ENCODE measurements around the gene CHAF1B. TPM values are rescaled to one million over a fixed set of nuclear protein-coding genes. Genes with fewer than 3 reads are reported as not detected.

CHAF1B gene
- total and polyA plus RNA-seq, 2 of the 8 experiments (the other 6 are each of a cell fraction or from before 2014, with no cell fraction given), result 11.8 to 23.1 TPM

DNA sequence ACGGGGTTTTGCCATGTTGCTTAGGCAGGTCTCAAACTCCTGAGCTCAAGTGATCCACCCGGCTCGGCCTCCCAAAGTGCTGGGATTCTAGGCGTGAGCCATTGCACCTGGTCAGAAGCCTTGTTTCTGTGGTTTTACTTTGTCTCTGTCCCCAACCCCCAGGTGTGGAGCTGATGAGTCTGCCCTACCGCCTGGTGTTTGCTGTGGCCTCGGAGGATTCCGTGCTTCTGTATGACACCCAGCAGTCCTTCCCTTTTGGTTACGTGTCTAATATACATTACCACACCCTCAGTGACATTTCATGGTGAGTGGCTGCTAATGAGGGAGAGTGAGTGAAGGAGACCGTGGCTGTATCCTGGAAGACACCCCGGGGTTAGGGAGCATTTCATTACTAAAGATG lies 26.1 kb downstream of the CHAF1B start:
- no peak overlapping the region for H2AK5ac ChIP-seq (ENCODE audit: low read depth, low read length)
- H3K27me3 ChIP-seq (replicated peaks in 1 of 4; ENCODE audit: control insufficient read depth in 3 of 4, extremely low read depth in 1 of 4, insufficient read depth in 3 of 4, low read length in 3 of 4), result no peaks in the 10 kb centered on the region
- WGBS, 2 experiments (ENCODE audit: extremely low coverage in 1 of 2, insufficient coverage in 1 of 2, insufficient read length in 1 of 2, insufficient replicate concordance in 2 of 2, low coverage in 1 of 2, low lambda C conversion rate in 2 of 2, missing lambda C conversion rate in 1 of 2), result 95% methylated on average over 10 of the region's 10 CpGs; no CpG with 5 or more reads in 1 of the 2 experiments
- H3K56ac ChIP-seq (replicated peaks; ENCODE audit: insufficient read length, low read depth, low read length), result no peak overlapping the region
- TF ChIP-seq POU5F1 (IDR thresholded peaks at IDR 0.05; ENCODE audit: low read depth, low read length) (no peak), YY1 (IDR thresholded peaks at IDR 0.05; ENCODE audit: low read depth, low read length) (no peak), SP2 (IDR thresholded peaks at IDR 0.05; ENCODE audit: low read length) (no peak), EGR1 (IDR thresholded peaks at IDR 0.05; ENCODE audit: borderline replicate concordance, low read depth, low read length) (no peak), KDM4A (IDR thresholded peaks at IDR 0.05; ENCODE audit: low read depth, low read length, severe bottlenecking) (no peak), PHF8 (conservative IDR thresholded peaks at IDR 0.05; ENCODE audit: low read depth, low read length) (no peak), SP4 (IDR thresholded peaks at IDR 0.05; ENCODE audit: low read length) (no peak), BACH1 (IDR thresholded peaks at IDR 0.05; ENCODE audit: low read length) (no peak), NANOG (IDR thresholded peaks at IDR 0.05; ENCODE audit: insufficient read depth, low read depth, low read length, poor library complexity, severe bottlenecking) (no peak), CHD2 (IDR thresholded peaks at IDR 0.05; ENCODE audit: low read length) (no peak)
- no peaks in the 10 kb centered on the region for H4K20me1 ChIP-seq (replicated peaks in 1 of 2; ENCODE audit: control insufficient read depth in 1 of 2, insufficient read depth in 2 of 2, low read length in 2 of 2)
- H2BK5ac ChIP-seq (ENCODE audit: low read depth, low read length), result no peak overlapping the region
- no peak overlapping the region for H3K4me3 ChIP-seq (ENCODE audit: extremely low read depth in 1 of 4, insufficient read depth in 2 of 4, low read depth in 3 of 4, low read length in 4 of 4)
- H4K5ac ChIP-seq (ENCODE audit: insufficient read length, low read depth, low read length), result no peak overlapping the region
- no peak overlapping the region for H2AFZ ChIP-seq (ENCODE audit: low read length)
- H4K8ac ChIP-seq (ENCODE audit: extremely low read depth, insufficient read depth, low read length), result no peak overlapping the region
- no peak overlapping the region for H3K18ac ChIP-seq (ENCODE audit: extremely low read depth, low read length)
- H3K14ac ChIP-seq (ENCODE audit: insufficient read length), result no peak overlapping the region
- no peak overlapping the region for H3K23ac ChIP-seq (ENCODE audit: insufficient read length)
- H3K79me2 ChIP-seq (ENCODE audit: control insufficient read depth in 1 of 2, insufficient read depth in 2 of 2, low read length in 2 of 2), result no peaks in the 10 kb centered on the region
- no peaks in the 10 kb centered on the region for H3K79me1 ChIP-seq (ENCODE audit: low read depth, low read length)
- no peak overlapping the region for H2BK20ac ChIP-seq (ENCODE audit: low read length)
- H3K36me3 ChIP-seq (ENCODE audit: control insufficient read depth in 2 of 4, insufficient read depth in 4 of 4, low read length in 3 of 4), result peaks cover 6 to 22% (median 18%) of the 10 kb centered on the region in 4 experiments; a peak in 6 of 8 replicates
- no peaks in the 10 kb centered on the region for H3K23me2 ChIP-seq (ENCODE audit: low read depth, low read length)
- DNase-seq (ENCODE audit: low read depth in 1 of 2, low spot score in 2 of 2), result no peak
- FAIRE-seq, result no peak
- H2BK120ac ChIP-seq (replicated peaks; ENCODE audit: low read depth, low read length), result no peak overlapping the region
- no peak overlapping the region for H3K4ac ChIP-seq (replicated peaks; ENCODE audit: insufficient read length, low read depth, low read length)
- H3K9ac ChIP-seq (replicated peaks in 1 of 4; ENCODE audit: extremely low read depth in 1 of 4, low read depth in 3 of 4, low read length in 3 of 4), result no peak overlapping the region
- CTCF ChIA-PET (ENCODE audit: partially characterized antibody), result interaction anchor here (0.6 to 1.3 kb wide), 3 partner anchors 8 to 265 kb away, joined by 3 read pairs; no protein-coding TSS in a partner anchor
- H3K9me3 ChIP-seq (ENCODE audit: insufficient read depth in 2 of 2, low read depth in 1 of 2, low read length in 1 of 2), result no peaks in the 10 kb centered on the region
- H4K91ac ChIP-seq (replicated peaks; ENCODE audit: insufficient read length, low read length), result no peak overlapping the region
- no peak overlapping the region for H2BK15ac ChIP-seq (ENCODE audit: low read length)
- POLR2A ChIA-PET (ENCODE audit: partially characterized antibody), result no interaction called here
- H3K4me1 ChIP-seq (replicated peaks in 1 of 4; ENCODE audit: control insufficient read depth in 3 of 4, insufficient read depth in 4 of 4, low read length in 3 of 4), result no peaks in the 10 kb centered on the region; a peak in 1 of 7 replicates
- no peak overlapping the region for H3K4me2 ChIP-seq (ENCODE audit: insufficient read depth in 1 of 2, low read depth in 2 of 2, low read length in 2 of 2)
- H2BK12ac ChIP-seq (ENCODE audit: low read depth, low read length), result no peak overlapping the region
- H3K27ac ChIP-seq (ENCODE audit: low read depth, low read length), result no peak overlapping the region

Data from H1 (cell line).